Body of pancreas (tissue), 4 donors: ENCODE data around the gene MAPK8IP3.

Experiments used
- CTCF ChIP-seq, 7 experiments: fragments of 450-650 bp in 4 of 7; fragments of 200-600 bp in 3 of 7; sonication (generic) in 3 of 7; IDR thresholded peaks; one replicate each; pipeline ENCODE4 v1.5.1; 2016 to 2019; ENCODE audit warnings: antibody characterized with exemption in 7 of 7
- POLR2A ChIP-seq, 3 donors: fragments of 450-650 bp; IDR thresholded peaks; one replicate each; pipeline ENCODE4 v1.6.1; 2016; ENCODE audit warnings: antibody characterized with exemption in 3 of 3, mild to moderate bottlenecking in 2 of 3

- TF ChIP-seq CTCF (IDR thresholded peaks at IDR 0.05), result no peak
- no peak for TF ChIP-seq POLR2A (IDR thresholded peaks at IDR 0.05)
Measured at GRCh38 chr16:1791943-1792812, 86.2 kb downstream of the MAPK8IP3 start.
